Smooth muscle cell (in vitro differentiated cells): ENCODE data around the gene PRLH. TPM values are rescaled to one million over a fixed set of nuclear protein-coding genes. Genes with fewer than 3 reads are reported as not detected.

Experiments used
- DNase-seq: peaks from one replicate; lab custom pipeline; 2025; ENCODE audit not compliant: unreplicated experiment; lab: John Stamatoyannopoulos, UW
- H2AFZ ChIP-seq: fragments of 200-600 bp; sonication (generic); 2 replicates; pipeline ENCODE4 v1.6.0; 2016; ENCODE audit warnings: antibody characterized with exemption, low read depth, mild to moderate bottlenecking
- H3F3A ChIP-seq: fragments of 200-600 bp; sonication (generic); 2 replicates; pipeline ENCODE4 v1.6.0; 2017; ENCODE audit warnings: antibody characterized with exemption, low read depth
- H3K27ac ChIP-seq: fragments of 200-600 bp; sonication (generic); 2 replicates; pipeline ENCODE4 v1.5.1; 2016; ENCODE audit warnings: low read depth, mild to moderate bottlenecking
- H3K27me3 ChIP-seq: fragments of 200-600 bp; sonication (generic); 2 replicates; pipeline ENCODE4 v1.6.1; 2016; ENCODE audit warnings: low read depth, mild to moderate bottlenecking
- H3K36me3 ChIP-seq: fragments of 200-600 bp; sonication (generic); 2 replicates; pipeline ENCODE4 v1.5.1; 2016; ENCODE audit warnings: low read depth
- H3K4me1 ChIP-seq: fragments of 200-600 bp; sonication (generic); 2 replicates; pipeline ENCODE4 v1.5.1; 2016; ENCODE audit warnings: low read depth
- H3K4me2 ChIP-seq: fragments of 200-600 bp; sonication (generic); 2 replicates; pipeline ENCODE4 v1.6.0; 2016; ENCODE audit warnings: mild to moderate bottlenecking
- H3K4me3 ChIP-seq: fragments of 200-600 bp; sonication (generic); 2 replicates; pipeline ENCODE4 v1.5.1; 2016; ENCODE audit warnings: mild to moderate bottlenecking
- H3K79me2 ChIP-seq: fragments of 200-600 bp; sonication (generic); 2 replicates; pipeline ENCODE4 v1.6.0; 2016; ENCODE audit warnings: low read depth, mild to moderate bottlenecking
- H3K9ac ChIP-seq: fragments of 200-600 bp; sonication (generic); 2 replicates; pipeline ENCODE4 v1.6.0; 2016; ENCODE audit warnings: low read depth
- H3K9me3 ChIP-seq: fragments of 200-600 bp; sonication (generic); replicated peaks from 2 replicates; pipeline ENCODE4 v1.5.1; 2016; ENCODE audit warnings: low read depth
- H4K20me1 ChIP-seq: fragments of 200-600 bp; sonication (generic); 2 replicates; pipeline ENCODE4 v1.6.0; 2016; ENCODE audit warnings: low read depth
- WGBS: methylation state at CpG from one replicate; pipeline ENCODE4 v1.1.7; 2016; ENCODE audit warnings: low lambda C conversion rate; 5-methylcytosine and 5-hydroxymethylcytosine counted together
- polyA plus RNA-seq: library from polyadenylated mRNA; unstranded; fragments of >200 nt; fragmentation: Nextera tagmentation; extraction: Ambion mirVana; gene quantifications from 2 replicates; pipeline ENCODE4 v1.2.1, GENCODE V29; 2016
- total RNA-seq: library from RNA; depleted of rRNA; stranded (reverse); fragments of >200 nt; gene quantifications from 2 replicates; pipeline ENCODE4 v1.2.3, GENCODE V29; 2014
- TF ChIP-seq, protein P1 (sequence below): fragments of 200-600 bp; sonication (generic); IDR thresholded peaks from 2 replicates; pipeline ENCODE4 v1.5.1; 2017; ENCODE audit warnings: borderline replicate concordance, mild to moderate bottlenecking, antibody characterized with exemption; ENCODE audit not compliant: insufficient read depth, poor library complexity, severe bottlenecking

PRLH gene
- total and polyA plus RNA-seq, 2 experiments from 2014 or later: not detected

DNA sequence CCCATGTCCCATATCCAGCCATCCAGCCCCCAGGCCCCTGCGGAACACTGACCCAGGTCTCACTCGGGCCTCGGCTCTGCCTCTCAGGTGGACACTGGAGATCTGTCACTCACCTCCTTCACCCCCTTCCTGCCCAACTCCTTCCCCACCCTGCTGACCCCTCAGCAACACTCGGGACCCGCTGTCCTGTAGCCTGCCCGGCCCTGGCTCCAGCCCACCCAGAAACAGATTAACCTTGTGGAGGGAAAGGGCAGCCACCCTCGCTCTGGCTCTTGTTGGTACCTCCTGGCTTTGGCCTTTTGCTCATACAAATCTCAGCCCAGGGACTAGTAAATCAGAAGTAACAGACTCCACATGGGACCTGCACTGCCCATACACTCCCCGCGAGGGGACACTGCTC, 29.8 kb upstream of the PRLH start:
- no peak overlapping the region for H3K9ac ChIP-seq
- H3K79me2 ChIP-seq: no peaks in the 10 kb centered on the region
- H4K20me1 ChIP-seq: no peaks in the 10 kb centered on the region
- H3K4me2 ChIP-seq: no peak overlapping the region
- no peaks in the 10 kb centered on the region for H3K4me1 ChIP-seq
- DNase-seq: no peak
- TF ChIP-seq, protein P1, sequence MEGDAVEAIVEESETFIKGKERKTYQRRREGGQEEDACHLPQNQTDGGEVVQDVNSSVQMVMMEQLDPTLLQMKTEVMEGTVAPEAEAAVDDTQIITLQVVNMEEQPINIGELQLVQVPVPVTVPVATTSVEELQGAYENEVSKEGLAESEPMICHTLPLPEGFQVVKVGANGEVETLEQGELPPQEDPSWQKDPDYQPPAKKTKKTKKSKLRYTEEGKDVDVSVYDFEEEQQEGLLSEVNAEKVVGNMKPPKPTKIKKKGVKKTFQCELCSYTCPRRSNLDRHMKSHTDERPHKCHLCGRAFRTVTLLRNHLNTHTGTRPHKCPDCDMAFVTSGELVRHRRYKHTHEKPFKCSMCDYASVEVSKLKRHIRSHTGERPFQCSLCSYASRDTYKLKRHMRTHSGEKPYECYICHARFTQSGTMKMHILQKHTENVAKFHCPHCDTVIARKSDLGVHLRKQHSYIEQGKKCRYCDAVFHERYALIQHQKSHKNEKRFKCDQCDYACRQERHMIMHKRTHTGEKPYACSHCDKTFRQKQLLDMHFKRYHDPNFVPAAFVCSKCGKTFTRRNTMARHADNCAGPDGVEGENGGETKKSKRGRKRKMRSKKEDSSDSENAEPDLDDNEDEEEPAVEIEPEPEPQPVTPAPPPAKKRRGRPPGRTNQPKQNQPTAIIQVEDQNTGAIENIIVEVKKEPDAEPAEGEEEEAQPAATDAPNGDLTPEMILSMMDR: no peak
- H3K9me3 ChIP-seq: no peaks in the 10 kb centered on the region
- H3K27me3 ChIP-seq: no peaks in the 10 kb centered on the region
- peaks cover 20% of the 10 kb centered on the region for H3F3A ChIP-seq
- no peak overlapping the region for H3K27ac ChIP-seq
- no peak overlapping the region for H2AFZ ChIP-seq
- no peaks in the 10 kb centered on the region for H3K36me3 ChIP-seq
- 90% methylated on average over 9 of the region's 9 CpGs for WGBS
- H3K4me3 ChIP-seq: no peak overlapping the region

GRCh38 chr2:237538001-237538720, 28.2 kb upstream of the PRLH start:
- Histone ChIP-seq H3K4me3 (no peak overlapping the region), H3K27ac (no peak overlapping the region), H3K79me2 (no peaks in the 10 kb centered on the region), H3K9me3 (no peaks in the 10 kb centered on the region), H2AFZ (no peak overlapping the region), H3K4me2 (no peak overlapping the region), H3K27me3 (no peaks in the 10 kb centered on the region), H3K36me3 (no peaks in the 10 kb centered on the region), H3K9ac (no peak overlapping the region), H4K20me1 (no peaks in the 10 kb centered on the region), H3F3A (peaks cover 6% of the 10 kb centered on the region), H3K4me1 (no peaks in the 10 kb centered on the region)
- 88% methylated on average over 29 of the region's 29 CpGs for WGBS
- no peak for DNase-seq
- TF ChIP-seq, protein P1: no peak

DNA sequence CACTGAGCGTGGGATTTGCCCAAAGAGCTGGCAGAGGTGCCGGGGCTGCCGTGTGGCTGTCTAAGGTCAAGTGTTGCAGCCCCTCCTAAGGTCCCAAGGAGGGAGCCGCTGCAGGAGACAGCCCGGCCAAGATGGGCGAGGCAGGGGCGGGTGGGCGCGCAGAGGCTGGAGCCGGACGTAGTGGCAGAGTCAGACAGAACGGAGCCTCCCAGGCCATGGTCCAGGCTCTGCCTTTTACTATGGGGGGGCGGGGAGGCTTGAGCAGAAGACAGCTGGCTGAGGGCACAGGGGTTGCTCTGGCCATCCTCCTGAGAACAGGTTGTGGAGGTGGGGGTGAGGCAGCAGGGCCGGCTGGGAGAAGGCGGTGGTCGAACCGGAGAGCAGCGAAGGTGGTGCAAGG, 27.5 kb upstream of the PRLH start:
- Histone ChIP-seq H2AFZ (no peak overlapping the region), H3K27ac (no peak overlapping the region), H3K4me3 (no peak overlapping the region), H3K9ac (no peak overlapping the region), H4K20me1 (no peaks in the 10 kb centered on the region), H3K27me3 (no peaks in the 10 kb centered on the region), H3K9me3 (no peaks in the 10 kb centered on the region), H3F3A (peaks cover 6% of the 10 kb centered on the region), H3K4me2 (no peak overlapping the region), H3K36me3 (no peaks in the 10 kb centered on the region), H3K79me2 (no peaks in the 10 kb centered on the region), H3K4me1 (no peaks in the 10 kb centered on the region)
- DNase-seq: no peak
- TF ChIP-seq, protein P1: no peak
- 94% methylated on average over 18 of the region's 18 CpGs for WGBS

DNA sequence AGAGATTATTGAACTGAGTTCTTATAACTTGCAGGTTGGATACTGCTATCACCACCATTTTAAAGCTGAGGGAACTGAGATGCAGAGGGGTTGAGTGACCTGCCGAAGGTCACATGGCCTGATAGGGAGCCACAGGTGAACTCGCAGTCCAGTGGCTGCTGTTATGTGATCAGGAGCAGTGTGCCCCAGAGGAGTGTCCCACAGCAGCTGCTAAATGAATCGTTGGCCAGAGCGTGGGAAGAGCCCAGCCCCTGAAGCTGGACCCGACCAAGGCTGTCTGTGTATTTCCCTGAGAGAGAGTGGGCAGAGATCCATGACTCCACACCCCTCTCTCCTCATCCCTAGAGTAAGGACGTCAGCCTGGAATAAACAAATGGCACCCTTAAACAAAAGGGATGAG, 26.7 kb upstream of the PRLH start:
- Histone ChIP-seq H3K27me3 (no peaks in the 10 kb centered on the region), H3K4me1 (no peaks in the 10 kb centered on the region), H3K36me3 (no peaks in the 10 kb centered on the region), H3K9me3 (no peaks in the 10 kb centered on the region), H3K4me3 (no peak overlapping the region), H3K27ac (no peak overlapping the region), H3K4me2 (no peak overlapping the region), H2AFZ (no peak overlapping the region), H4K20me1 (no peaks in the 10 kb centered on the region), H3F3A (peaks cover 4% of the 10 kb centered on the region), H3K79me2 (no peaks in the 10 kb centered on the region), H3K9ac (no peak overlapping the region)
- WGBS: 87% methylated on average over 6 of the region's 6 CpGs
- TF ChIP-seq, protein P1: no peak
- no peak for DNase-seq
